ENCODE data around the gene RNF175.

The RNF175 gene

GRCh38 chr4:153679486-153679885 is 80.3 kb downstream of the RNF175 start:
- TF ChIP-seq CTCF (conservative IDR thresholded peaks at IDR 0.05; ENCODE audit: low read length): no peak
- Histone ChIP-seq H3K4me1 (ENCODE audit: insufficient read depth, low read length, poor library complexity, severe bottlenecking) (no peaks in the 10 kb centered on the region), H3K4me3 (ENCODE audit: low read length, poor library complexity, severe bottlenecking) (no peak overlapping the region), H3K9ac (ENCODE audit: low read depth, low read length, poor library complexity, severe bottlenecking) (no peak overlapping the region), H3K4me2 (ENCODE audit: low read depth, low read length, poor library complexity, severe bottlenecking) (no peak overlapping the region), H3F3A (ENCODE audit: low read depth) (no peaks in the 10 kb centered on the region), H3K79me2 (ENCODE audit: insufficient read depth, low read length) (no peaks in the 10 kb centered on the region), H3K9me3 (ENCODE audit: insufficient read depth, low read depth, low read length) (peaks cover 8% of the 10 kb centered on the region; the same call in 1 of the 2 replicates), H2AFZ (ENCODE audit: low read length) (no peak overlapping the region), H4K20me1 (ENCODE audit: insufficient read depth, low read length, poor library complexity, severe bottlenecking) (no peaks in the 10 kb centered on the region), H3K9me2 (replicated peaks; ENCODE audit: low read depth, low read length) (no peaks in the 10 kb centered on the region), H3K27me3 (ENCODE audit: insufficient read depth, low read length, poor library complexity, severe bottlenecking) (no peaks in the 10 kb centered on the region), H3K36me3 (ENCODE audit: insufficient read depth, low read length) (no peaks in the 10 kb centered on the region)

DNA sequence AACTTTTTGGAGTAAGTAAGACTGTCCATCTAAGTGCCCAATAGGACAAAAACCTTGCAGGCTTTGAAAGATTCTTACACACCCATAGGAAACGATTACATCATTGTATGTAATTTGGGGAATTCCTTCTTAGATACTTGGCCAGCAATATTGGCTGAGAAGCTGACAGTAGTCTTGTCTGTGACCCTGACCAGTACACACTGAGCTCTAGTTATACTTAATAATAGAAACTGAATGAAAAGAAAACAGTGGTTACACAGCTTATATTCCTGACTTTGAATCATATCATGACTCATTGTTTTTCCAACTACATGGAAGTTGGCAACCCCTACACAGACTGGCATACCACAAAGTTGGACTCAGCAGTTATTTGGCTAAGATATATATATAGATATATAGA is 82.8 kb downstream of the RNF175 start:
- Histone ChIP-seq H3K9ac (ENCODE audit: low read depth, low read length, poor library complexity, severe bottlenecking) (no peak overlapping the region), H3K36me3 (ENCODE audit: insufficient read depth, low read length) (no peaks in the 10 kb centered on the region), H3K4me1 (ENCODE audit: insufficient read depth, low read length, poor library complexity, severe bottlenecking) (no peaks in the 10 kb centered on the region), H4K20me1 (ENCODE audit: insufficient read depth, low read length, poor library complexity, severe bottlenecking) (no peaks in the 10 kb centered on the region), H2AFZ (ENCODE audit: low read length) (no peak overlapping the region), H3K79me2 (ENCODE audit: insufficient read depth, low read length) (no peaks in the 10 kb centered on the region), H3K4me3 (ENCODE audit: low read length, poor library complexity, severe bottlenecking) (no peak overlapping the region), H3K27me3 (ENCODE audit: insufficient read depth, low read length, poor library complexity, severe bottlenecking) (no peaks in the 10 kb centered on the region), H3K9me2 (replicated peaks; ENCODE audit: low read depth, low read length) (no peaks in the 10 kb centered on the region), H3K4me2 (ENCODE audit: low read depth, low read length, poor library complexity, severe bottlenecking) (no peak overlapping the region), H3K9me3 (ENCODE audit: insufficient read depth, low read depth, low read length) (peaks cover 8% of the 10 kb centered on the region; the same call in 1 of the 2 replicates), H3F3A (ENCODE audit: low read depth) (no peaks in the 10 kb centered on the region)
- TF ChIP-seq CTCF (conservative IDR thresholded peaks at IDR 0.05; ENCODE audit: low read length) (no peak), EZH2phosphoT487 (IDR thresholded peaks at IDR 0.05; ENCODE audit: borderline replicate concordance) (no peak)

DNA sequence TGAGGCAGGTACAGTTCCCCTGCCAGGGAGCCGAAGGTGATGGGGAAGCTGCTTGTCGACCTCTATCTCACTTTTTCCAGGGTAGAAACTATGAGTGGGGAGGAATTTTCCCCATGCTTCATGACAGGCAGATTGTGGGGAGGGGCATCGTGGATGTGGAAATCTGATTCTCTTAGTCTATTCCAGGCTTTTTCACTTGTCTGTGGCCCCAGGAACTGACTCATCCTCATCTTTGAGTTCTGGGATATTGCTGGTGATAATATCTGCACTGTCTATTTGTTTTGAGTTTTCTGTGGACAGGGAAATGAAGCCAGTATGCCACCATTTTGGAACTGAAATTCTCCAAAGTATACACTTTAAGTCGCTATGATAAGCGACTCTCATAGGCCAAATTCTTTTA is 83.3 kb downstream of the RNF175 start:
- no peaks in the 10 kb centered on the region for H3K27me3 ChIP-seq (ENCODE audit: insufficient read depth, low read length, poor library complexity, severe bottlenecking)
- no peak overlapping the region for H2AFZ ChIP-seq (ENCODE audit: low read length)
- no peaks in the 10 kb centered on the region for H3K79me2 ChIP-seq (ENCODE audit: insufficient read depth, low read length)
- H4K20me1 ChIP-seq (ENCODE audit: insufficient read depth, low read length, poor library complexity, severe bottlenecking): no peaks in the 10 kb centered on the region
- no peaks in the 10 kb centered on the region for H3K9me2 ChIP-seq (replicated peaks; ENCODE audit: low read depth, low read length)
- no peaks in the 10 kb centered on the region for H3K36me3 ChIP-seq (ENCODE audit: insufficient read depth, low read length)
- H3K4me3 ChIP-seq (ENCODE audit: low read length, poor library complexity, severe bottlenecking): no peak overlapping the region
- TF ChIP-seq CTCF (conservative IDR thresholded peaks at IDR 0.05; ENCODE audit: low read length) (no peak), EZH2phosphoT487 (IDR thresholded peaks at IDR 0.05; ENCODE audit: borderline replicate concordance) (no peak)
- peaks cover 8% of the 10 kb centered on the region; the same call in 1 of the 2 replicates for H3K9me3 ChIP-seq (ENCODE audit: insufficient read depth, low read depth, low read length)
- H3F3A ChIP-seq (ENCODE audit: low read depth): no peaks in the 10 kb centered on the region
- no peaks in the 10 kb centered on the region for H3K4me1 ChIP-seq (ENCODE audit: insufficient read depth, low read length, poor library complexity, severe bottlenecking)
- H3K9ac ChIP-seq (ENCODE audit: low read depth, low read length, poor library complexity, severe bottlenecking): no peak overlapping the region
- H3K4me2 ChIP-seq (ENCODE audit: low read depth, low read length, poor library complexity, severe bottlenecking): no peak overlapping the region
